Erythroblast (primary cell): ENCODE results near the gene IGLL1.
"Not testable (repeated sequence)": the region's sequence is repeated elsewhere in the genome, so short reads cannot be mapped to it uniquely, and the experiment has no call there.

Source experiments
- DNase-seq, 2 experiments: peaks; one replicate each; lab custom pipeline; 2025; lab: John Stamatoyannopoulos, UW
- GATA1 ChIP-seq: IDR thresholded peaks from 2 replicates; pipeline ENCODE4 v1.6.1; 2011; ENCODE audit warnings: low read depth, mild to moderate bottlenecking, control low read depth, low read length, moderate library complexity
- POLR2A ChIP-seq: IDR thresholded peaks from 2 replicates; pipeline ENCODE4 v1.6.1; 2011; ENCODE audit warnings: mild to moderate bottlenecking, low read length

IGLL1 gene

GRCh38 chr22:23548501-23549197 lies 31.4 kb downstream of the IGLL1 start:
- TF ChIP-seq POLR2A (no peak), GATA1 (no peak)

GRCh38 chr22:23547818-23548500 lies 32.1 kb downstream of the IGLL1 start:
- no peak for DNase-seq
- no peak for TF ChIP-seq POLR2A

More at GRCh38 chr22:23548501-23549197, 31.4 kb downstream of the IGLL1 start:
- DNase-seq, result no peak

DNA sequence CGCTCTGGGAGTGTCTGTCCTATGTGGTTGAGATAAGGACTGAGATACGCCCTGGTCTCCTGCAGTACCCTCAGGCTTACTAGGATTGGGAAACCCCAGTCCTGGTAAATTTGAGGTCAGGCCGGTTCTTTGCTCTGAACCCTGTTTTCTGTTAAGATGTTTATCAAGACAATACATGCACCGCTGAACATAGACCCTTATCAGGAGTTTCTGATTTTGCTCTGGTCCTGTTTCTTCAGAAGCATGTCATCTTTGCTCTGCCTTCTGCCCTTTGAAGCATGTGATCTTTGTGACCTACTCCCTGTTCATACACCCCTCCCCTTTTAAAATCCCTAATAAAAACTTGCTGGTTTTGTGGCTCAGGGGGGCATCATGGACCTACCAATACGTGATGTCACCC lies 32.7 kb downstream of the IGLL1 start:
- not testable (repeated sequence) for DNase-seq

DNA sequence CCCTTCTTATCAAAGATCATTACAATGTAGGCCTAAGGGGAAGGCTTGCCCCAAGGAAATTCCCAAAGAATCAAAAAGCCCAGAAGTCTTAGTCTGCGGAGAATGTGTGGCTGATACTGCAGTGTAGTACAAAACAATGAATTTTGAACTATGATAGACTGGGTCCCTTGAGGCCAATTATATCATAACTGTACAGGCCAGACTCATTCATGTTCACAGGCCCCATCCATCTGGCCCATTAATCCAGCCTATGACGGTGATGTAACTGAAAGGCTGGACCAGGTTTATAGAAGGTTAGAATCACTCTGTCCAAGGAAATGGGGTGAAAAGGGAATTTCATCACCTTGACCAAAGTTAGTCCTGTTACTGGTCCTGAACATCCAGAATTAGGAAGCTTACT lies 35.2 kb downstream of the IGLL1 start:
- DNase-seq, result no peak
- TF ChIP-seq POLR2A (no peak), GATA1 (no peak)

DNA sequence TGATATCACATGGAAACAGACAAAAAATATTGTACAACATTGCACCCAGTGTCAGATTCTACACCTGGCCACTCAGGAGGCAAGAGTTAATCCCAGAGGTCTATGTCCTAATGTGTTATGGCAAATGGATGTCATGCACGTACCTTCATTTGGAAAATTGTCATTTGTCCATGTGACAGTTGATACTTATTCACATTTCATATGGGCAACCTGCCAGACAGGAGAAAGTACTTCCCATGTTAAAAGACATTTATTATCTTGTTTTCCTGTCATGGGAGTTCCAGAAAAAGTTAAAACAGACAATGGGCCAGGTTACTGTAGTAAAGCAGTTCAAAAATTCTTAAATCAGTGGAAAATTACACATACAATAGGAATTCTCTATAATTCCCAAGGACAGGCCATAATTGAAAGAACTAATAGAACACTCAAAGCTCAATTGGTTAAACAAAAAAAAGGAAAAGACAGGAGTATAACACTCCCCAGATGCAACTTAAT lies 36.5 kb downstream of the IGLL1 start:
- not testable (repeated sequence) for DNase-seq

- no peak for TF ChIP-seq GATA1
- no peak for TF ChIP-seq POLR2A
- no peak for DNase-seq
Observed at GRCh38 chr22:23542933-23543332, 37.2 kb downstream of the IGLL1 start.

DNA sequence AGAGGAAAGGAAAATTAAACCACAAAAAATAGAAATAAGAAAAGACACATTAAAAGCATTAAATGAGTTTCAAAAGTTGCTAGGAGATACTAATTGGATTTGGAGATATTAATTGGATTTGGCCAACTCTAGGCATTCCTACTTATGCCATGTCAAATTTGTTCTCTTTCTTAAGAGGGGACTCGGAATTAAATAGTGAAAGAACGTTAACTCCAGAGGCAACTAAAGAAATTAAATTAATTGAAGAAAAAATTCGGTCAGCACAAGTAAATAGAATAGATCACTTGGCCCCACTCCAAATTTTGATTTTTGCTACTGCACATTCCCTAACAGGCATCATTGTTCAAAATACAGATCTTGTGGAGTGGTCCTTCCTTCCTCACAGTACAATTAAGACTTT lies 37.7 kb downstream of the IGLL1 start:
- DNase-seq, result not testable (repeated sequence)

DNA sequence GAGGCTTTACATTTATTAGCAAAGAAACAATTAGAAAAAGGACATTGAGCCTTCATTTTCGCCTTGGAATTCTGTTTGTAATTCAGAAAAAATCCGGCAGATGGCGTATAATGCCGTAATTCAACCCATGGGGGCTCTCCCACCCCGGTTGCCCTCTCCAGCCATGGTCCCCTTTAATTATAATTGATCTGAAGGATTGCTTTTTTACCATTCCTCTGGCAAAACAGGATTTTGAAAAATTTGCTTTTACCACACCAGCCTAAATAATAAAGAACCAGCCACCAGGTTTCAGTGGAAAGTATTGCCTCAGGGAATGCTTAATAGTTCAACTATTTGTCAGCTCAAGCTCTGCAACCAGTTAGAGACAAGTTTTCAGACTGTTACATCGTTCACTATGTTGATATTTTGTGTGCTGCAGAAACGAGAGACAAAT lies 38.2 kb downstream of the IGLL1 start:
- DNase-seq, result peak in 1 of 2 experiments; percentile 43

DNA sequence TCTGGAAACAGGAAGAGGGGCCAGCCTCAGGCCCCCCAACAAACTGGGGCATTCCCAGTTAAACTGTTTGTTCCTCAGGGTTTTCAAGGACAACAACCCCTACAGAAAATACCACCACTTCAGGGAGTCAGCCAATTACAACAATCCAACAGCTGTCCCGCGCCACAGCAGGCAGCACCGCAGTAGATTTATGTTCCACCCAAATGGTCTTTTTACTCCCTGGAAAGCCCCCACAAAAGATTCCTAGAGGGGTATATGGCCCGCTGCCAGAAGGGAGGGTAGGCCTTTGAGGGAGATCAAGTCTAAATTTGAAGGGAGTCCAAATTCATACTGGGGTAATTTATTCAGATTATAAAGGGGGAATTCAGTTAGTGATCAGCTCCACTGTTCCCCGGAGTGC lies 39.3 kb downstream of the IGLL1 start:
- not testable (repeated sequence) for DNase-seq

DNA sequence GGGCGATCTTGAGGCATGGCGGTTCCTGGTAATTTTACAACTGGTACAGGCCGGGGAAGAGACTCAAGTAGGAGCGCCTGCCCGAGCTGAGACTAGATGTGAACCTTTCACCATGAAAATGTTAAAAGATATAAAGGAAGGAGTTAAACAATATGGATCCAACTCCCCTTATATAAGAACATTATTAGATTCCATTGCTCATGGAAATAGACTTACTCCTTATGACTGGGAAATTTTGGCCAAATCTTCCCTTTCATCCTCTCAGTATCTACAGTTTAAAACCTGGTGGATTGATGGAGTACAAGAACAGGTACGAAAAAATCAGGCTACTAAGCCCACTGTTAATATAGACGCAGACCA lies 40.3 kb downstream of the IGLL1 start:
- not testable (repeated sequence) for DNase-seq

GRCh38 chr22:23539135-23539838 lies 40.8 kb downstream of the IGLL1 start:
- TF ChIP-seq POLR2A (no peak), GATA1 (no peak)
- DNase-seq, result peak; percentile 68 to 76

GRCh38 chr22:23538696-23539030 lies 41.4 kb downstream of the IGLL1 start:
- not testable (repeated sequence) for DNase-seq

DNA sequence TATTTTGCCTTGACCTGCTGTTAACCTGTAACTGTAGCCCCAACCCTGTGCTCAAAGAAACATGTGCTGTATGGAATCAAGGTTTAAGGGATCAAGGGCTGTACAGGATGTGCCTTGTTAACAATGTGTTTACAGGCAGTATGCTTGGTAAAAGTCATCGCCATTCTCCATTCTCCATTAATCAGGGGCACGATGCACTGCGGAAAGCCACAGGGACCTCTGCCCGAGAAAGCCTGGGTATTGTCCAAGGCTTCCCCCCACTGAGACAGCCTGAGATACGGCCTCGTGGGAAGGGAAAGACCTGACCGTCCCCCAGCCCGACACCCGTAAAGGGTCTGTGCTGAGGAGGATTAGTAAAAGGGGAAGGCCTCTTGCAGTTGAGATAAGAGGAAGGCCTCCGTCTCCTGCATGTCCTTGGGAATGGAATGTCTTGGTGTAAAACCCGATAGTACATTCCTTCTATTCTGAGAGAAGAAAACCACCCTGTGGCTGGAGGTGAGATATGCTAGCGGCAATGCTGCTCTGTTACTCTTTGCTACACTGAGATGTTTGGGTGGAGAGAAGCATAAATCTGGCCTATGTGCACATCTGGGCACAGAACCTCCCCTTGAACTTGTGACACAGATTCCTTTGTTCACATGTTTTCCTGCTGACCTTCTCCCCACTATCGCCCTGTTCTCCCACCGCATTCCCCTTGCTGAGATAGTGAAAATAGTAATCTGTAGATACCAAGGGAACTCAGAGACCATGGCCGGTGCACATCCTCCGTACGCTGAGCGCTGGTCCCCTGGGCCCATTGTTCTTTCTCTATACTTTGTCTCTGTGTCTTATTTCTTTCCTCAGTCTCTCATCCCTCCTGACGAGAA lies 42.0 kb downstream of the IGLL1 start:
- not testable (repeated sequence) for DNase-seq

- no peak for TF ChIP-seq POLR2A
- no peak for TF ChIP-seq GATA1
- DNase-seq, result no peak
Observed at GRCh38 chr22:23537416-23537815, 42.7 kb downstream of the IGLL1 start.
